Neural progenitor cell (in vitro differentiated cells): Measurements from ENCODE around the gene GTF3C1. TPM values are rescaled to one million over a fixed set of nuclear protein-coding genes. Genes with fewer than 3 reads are reported as not detected.

Source experiments
- DNase-seq: peaks from one replicate; pipeline ENCODE4 v3.0.0-alpha.2; 2016; ENCODE audit warnings: low spot score
- H2AFZ ChIP-seq: fragments of 200-600 bp; sonication (generic); replicated peaks from 2 replicates; pipeline ENCODE4 v1.6.1; 2016; ENCODE audit warnings: antibody characterized with exemption
- H3F3A ChIP-seq: fragments of 200-600 bp; sonication (generic); 2 replicates; pipeline ENCODE4 v1.6.1; 2016; ENCODE audit warnings: antibody characterized with exemption, low read depth
- H3K27ac ChIP-seq: fragments of 200-600 bp; sonication (generic); 2 replicates; pipeline ENCODE4 v1.5.1; 2016; ENCODE audit warnings: mild to moderate bottlenecking
- H3K27me3 ChIP-seq: fragments of 200-600 bp; sonication (generic); 2 replicates; pipeline ENCODE4 v1.6.1; 2016; ENCODE audit warnings: mild to moderate bottlenecking, moderate library complexity
- H3K36me3 ChIP-seq: fragments of 200-600 bp; sonication (generic); 2 replicates; pipeline ENCODE4 v1.5.1; 2016
- H3K4me1 ChIP-seq: fragments of 200-600 bp; sonication (generic); 2 replicates; pipeline ENCODE4 v1.6.1; 2016; ENCODE audit warnings: mixed run types
- H3K4me2 ChIP-seq: fragments of 200-600 bp; sonication (generic); 2 replicates; pipeline ENCODE4 v1.6.1; 2016
- H3K4me3 ChIP-seq: fragments of 200-600 bp; sonication (generic); 2 replicates; pipeline ENCODE4 v1.5.1; 2016
- H3K79me2 ChIP-seq: fragments of 200-600 bp; sonication (generic); 2 replicates; pipeline ENCODE4 v1.6.1; 2016; ENCODE audit warnings: low read depth
- H3K9ac ChIP-seq: fragments of 200-600 bp; sonication (generic); 2 replicates; pipeline ENCODE4 v1.6.1; 2016
- H3K9me3 ChIP-seq: fragments of 200-600 bp; sonication (generic); 2 replicates; pipeline ENCODE4 v1.5.1; 2016; ENCODE audit warnings: low read depth
- H4K20me1 ChIP-seq: fragments of 200-600 bp; sonication (generic); 2 replicates; pipeline ENCODE4 v1.6.1; 2016; ENCODE audit warnings: low read depth
- H3K27ac Mint-ChIP-seq: 3 replicates; pipeline ENCODE4 v1.8.0; 2021; ENCODE audit warnings: mixed read lengths
- H3K27me3 Mint-ChIP-seq: 2 replicates; pipeline ENCODE4 v1.8.0; 2022; ENCODE audit warnings: low read depth, mild to moderate bottlenecking, inconsistent platforms, moderate library complexity, mixed read lengths; ENCODE audit not compliant: insufficient read depth
- H3K36me3 Mint-ChIP-seq: 3 replicates; pipeline ENCODE4 v1.8.0; 2021; ENCODE audit warnings: mixed read lengths
- H3K4me1 Mint-ChIP-seq: 3 replicates; pipeline ENCODE4 v1.8.0; 2021; ENCODE audit warnings: mixed read lengths
- H3K4me3 Mint-ChIP-seq: 3 replicates; pipeline ENCODE4 v1.8.0; 2021; ENCODE audit warnings: mild to moderate bottlenecking, moderate library complexity, mixed read lengths
- H3K9me3 Mint-ChIP-seq: 3 replicates; pipeline ENCODE4 v1.8.0; 2020; ENCODE audit warnings: mixed read lengths
- CTCF ChIP-seq: fragments of 200-600 bp; sonication (generic); IDR thresholded peaks from 2 replicates; pipeline ENCODE4 v1.5.1; 2017; ENCODE audit warnings: antibody characterized with exemption, mild to moderate bottlenecking
- EZH2 ChIP-seq: fragments of 200-600 bp; sonication (generic); IDR thresholded peaks from 2 replicates; pipeline ENCODE4 v1.6.1; 2017; ENCODE audit warnings: antibody characterized with exemption, mild to moderate bottlenecking, moderate library complexity
- EZH2phosphoT487 ChIP-seq: fragments of 200-600 bp; sonication (generic); IDR thresholded peaks from 2 replicates; pipeline ENCODE4 v1.6.1; 2017; ENCODE audit warnings: antibody characterized with exemption
- total RNA-seq: library from RNA; depleted of rRNA; stranded (reverse); fragments of >200 nt; gene quantifications from 2 replicates; pipeline ENCODE4 v1.2.3, GENCODE V29; 2015; ENCODE audit warnings: low replicate concordance

GTF3C1 gene
- total RNA-seq, 1 donor from 2014 or later, result 60.9 TPM

GRCh38 chr16:27474041-27474440 lies 75.7 kb downstream of the GTF3C1 start:
- Mint-ChIP-seq H3K36me3 (peaks cover 50% of the 10 kb centered on the region), H3K27me3 (peaks cover 5% of the 10 kb centered on the region), H3K4me1 (no peaks in the 10 kb centered on the region), H3K9me3 (no peaks in the 10 kb centered on the region), H3K4me3 (no peak overlapping the region), H3K27ac (no peak overlapping the region)
- Histone ChIP-seq H3K27ac (no peak overlapping the region), H3K9ac (no peak overlapping the region), H3K4me1 (no peaks in the 10 kb centered on the region), H2AFZ (no peak overlapping the region), H3K4me3 (no peak overlapping the region), H4K20me1 (no peaks in the 10 kb centered on the region), H3F3A (no peaks in the 10 kb centered on the region), H3K4me2 (no peak overlapping the region), H3K9me3 (no peaks in the 10 kb centered on the region), H3K27me3 (no peaks in the 10 kb centered on the region), H3K36me3 (no peaks in the 10 kb centered on the region), H3K79me2 (no peaks in the 10 kb centered on the region)
- DNase-seq, result no peak
- TF ChIP-seq EZH2 (no peak), CTCF (no peak), EZH2phosphoT487 (no peak)

GRCh38 chr16:27473101-27473900 lies 76.4 kb downstream of the GTF3C1 start:
- Histone ChIP-seq H3K4me3 (no peak overlapping the region), H3K9me3 (no peaks in the 10 kb centered on the region), H3K4me1 (no peaks in the 10 kb centered on the region), H2AFZ (no peak overlapping the region), H3K27ac (no peak overlapping the region), H3F3A (no peaks in the 10 kb centered on the region), H3K36me3 (no peaks in the 10 kb centered on the region), H3K4me2 (no peak overlapping the region), H3K79me2 (no peaks in the 10 kb centered on the region), H3K9ac (no peak overlapping the region), H4K20me1 (no peaks in the 10 kb centered on the region), H3K27me3 (no peaks in the 10 kb centered on the region)
- no peak for DNase-seq
- Mint-ChIP-seq H3K9me3 (no peaks in the 10 kb centered on the region), H3K27ac (no peak overlapping the region), H3K4me1 (no peaks in the 10 kb centered on the region), H3K27me3 (peaks cover 5% of the 10 kb centered on the region), H3K4me3 (no peak overlapping the region), H3K36me3 (peaks cover 50% of the 10 kb centered on the region)
- TF ChIP-seq CTCF (no peak), EZH2phosphoT487 (no peak), EZH2 (no peak)

- Mint-ChIP-seq H3K4me1 (no peaks in the 10 kb centered on the region), H3K27ac (no peak overlapping the region), H3K4me3 (no peak overlapping the region), H3K27me3 (peaks cover 5% of the 10 kb centered on the region), H3K36me3 (peaks cover 57% of the 10 kb centered on the region), H3K9me3 (no peaks in the 10 kb centered on the region)
- Histone ChIP-seq H3K4me1 (no peaks in the 10 kb centered on the region), H3K27me3 (no peaks in the 10 kb centered on the region), H3K36me3 (peaks cover 6% of the 10 kb centered on the region), H3K9ac (no peak overlapping the region), H2AFZ (no peak overlapping the region), H3K79me2 (no peaks in the 10 kb centered on the region), H3K9me3 (no peaks in the 10 kb centered on the region), H4K20me1 (no peaks in the 10 kb centered on the region), H3K4me3 (no peak overlapping the region), H3F3A (no peaks in the 10 kb centered on the region), H3K27ac (no peak overlapping the region), H3K4me2 (no peak overlapping the region)
- TF ChIP-seq EZH2phosphoT487, result no peak
- no peak for TF ChIP-seq CTCF
- no peak for TF ChIP-seq EZH2
- DNase-seq, result no peak
These were observed 77.4 kb downstream of the GTF3C1 start for GRCh38 chr16:27472091-27473020.
